CD14-positive monocyte (primary cell): Measurements from ENCODE around the gene OR6S1. TPM values are rescaled to one million over a fixed set of nuclear protein-coding genes. Genes with fewer than 3 reads are reported as not detected.

Experiments
- DNase-seq, 3 donors: peaks; one replicate each; pipeline ENCODE4 v3.0.0-alpha.2; 2011 to 2022
- H2AFZ ChIP-seq: 2 replicates; pipeline ENCODE4 v1.6.0; 2012; ENCODE audit warnings: mild to moderate bottlenecking, low read depth, low read length, inconsistent platforms; ENCODE audit not compliant: insufficient read depth, poor library complexity, severe bottlenecking
- H3K27ac ChIP-seq, 2 donors: 1 replicate in 1 of 2; 2 replicates in 1 of 2; pipeline ENCODE4 v1.5.1; 2012 to 2013; ENCODE audit warnings: low read length in 2 of 2, control low read depth in 1 of 2, inconsistent platforms in 1 of 2, low read depth in 1 of 2, mild to moderate bottlenecking in 1 of 2
- H3K27me3 ChIP-seq, 2 donors: one replicate each; pipeline versions ENCODE4 v1.6.0 to v1.6.1; 2011 to 2013; ENCODE audit warnings: low read length in 2 of 2; ENCODE audit not compliant: control insufficient read depth in 2 of 2, insufficient read depth in 2 of 2
- H3K36me3 ChIP-seq, 2 donors: replicated peaks in 1 of 2; 1 replicate in 1 of 2; 2 replicates in 1 of 2; pipeline versions ENCODE4 v1.5.1 to v1.6.1; 2012 to 2013; ENCODE audit warnings: low read length in 2 of 2, control low read depth in 1 of 2, inconsistent platforms in 1 of 2, mild to moderate bottlenecking in 1 of 2; ENCODE audit not compliant: insufficient read depth in 2 of 2, control insufficient read depth in 1 of 2
- H3K4me1 ChIP-seq, 2 donors: 1 replicate in 1 of 2; 2 replicates in 1 of 2; pipeline versions ENCODE4 v1.5.1 to v1.6.1; 2012 to 2013; ENCODE audit warnings: low read length in 2 of 2, control low read depth in 1 of 2, inconsistent platforms in 1 of 2, mild to moderate bottlenecking in 1 of 2, moderate library complexity in 1 of 2; ENCODE audit not compliant: insufficient read depth in 2 of 2, control insufficient read depth in 1 of 2
- H3K4me2 ChIP-seq: replicated peaks from 2 replicates; pipeline ENCODE3; 2012; ENCODE audit warnings: low read length, moderate library complexity, mild to moderate bottlenecking; ENCODE audit not compliant: poor library complexity, severe bottlenecking; ENCODE audit errors: extremely low read depth
- H3K4me3 ChIP-seq, 3 experiments: fragments of 200-600 bp in 1 of 3; sonication (generic) in 1 of 3; replicated peaks in 1 of 3; 1 replicate in 2 of 3; 2 replicates in 1 of 3; pipeline ENCODE4 v1.5.1; 2011 to 2013; ENCODE audit warnings: low read length in 3 of 3, mild to moderate bottlenecking in 3 of 3, control low read depth in 2 of 3, low read depth in 2 of 3, inconsistent platforms in 1 of 3, moderate library complexity in 1 of 3
- H3K79me2 ChIP-seq: 2 replicates; pipeline ENCODE4 v1.6.0; 2012; ENCODE audit warnings: mild to moderate bottlenecking, control low read depth, inconsistent platforms, low read length, moderate library complexity; ENCODE audit not compliant: insufficient read depth
- H3K9ac ChIP-seq: 2 replicates; pipeline ENCODE4 v1.6.0; 2017; ENCODE audit warnings: low read length, mild to moderate bottlenecking; ENCODE audit not compliant: insufficient read depth, poor library complexity, severe bottlenecking
- H3K9me3 ChIP-seq, 2 donors: replicated peaks in 1 of 2; 1 replicate in 1 of 2; 2 replicates in 1 of 2; pipeline versions ENCODE4 v1.5.1 to v1.6.1; 2012 to 2013; ENCODE audit warnings: low read length in 2 of 2, control low read depth in 1 of 2; ENCODE audit not compliant: control insufficient read depth in 1 of 2, insufficient read depth in 1 of 2
- H4K20me1 ChIP-seq: 2 replicates; pipeline ENCODE4 v1.6.0; 2012; ENCODE audit warnings: mild to moderate bottlenecking, low read length, control low read depth, moderate library complexity; ENCODE audit not compliant: insufficient read depth
- H3K27ac Mint-ChIP-seq, 7 donors: one replicate each; pipeline ENCODE4 v1.8.0; 2020; ENCODE audit warnings: mild to moderate bottlenecking in 7 of 7, mixed read lengths in 7 of 7, moderate library complexity in 6 of 7, inconsistent platforms in 2 of 7
- H3K27me3 Mint-ChIP-seq, 3 donors: one replicate each; pipeline ENCODE4 v1.8.0; 2021 to 2022; ENCODE audit warnings: low read depth in 3 of 3, mild to moderate bottlenecking in 3 of 3, mixed read lengths in 3 of 3, moderate library complexity in 3 of 3, inconsistent platforms in 1 of 3
- H3K36me3 Mint-ChIP-seq, 2 donors: one replicate each; pipeline ENCODE4 v1.8.0; 2020; ENCODE audit warnings: mixed read lengths in 2 of 2, inconsistent platforms in 1 of 2, mild to moderate bottlenecking in 1 of 2
- H3K4me1 Mint-ChIP-seq: one replicate; pipeline ENCODE4 v1.8.0; 2020; ENCODE audit warnings: mild to moderate bottlenecking, mixed read lengths
- H3K4me3 Mint-ChIP-seq, 2 donors: one replicate each; pipeline ENCODE4 v1.8.0; 2020; ENCODE audit warnings: mild to moderate bottlenecking in 2 of 2, mixed read lengths in 2 of 2, moderate library complexity in 1 of 2
- H3K9me3 Mint-ChIP-seq, 7 donors: one replicate each; pipeline ENCODE4 v1.8.0; 2020 to 2022; ENCODE audit warnings: mixed read lengths in 7 of 7, mild to moderate bottlenecking in 6 of 7, moderate library complexity in 6 of 7, inconsistent platforms in 2 of 7
- CTCF ChIP-seq: fragments of 200-600 bp; IDR thresholded peaks from one replicate; pipeline ENCODE4 v1.8.0; 2022; ENCODE audit warnings: antibody characterized with exemption, mild to moderate bottlenecking
- WGBS: methylation state at CpG from one replicate; pipeline ENCODE4 v1.1.5; 2013; ENCODE audit warnings: missing lambda C conversion rate; ENCODE audit not compliant: insufficient coverage; 5-methylcytosine and 5-hydroxymethylcytosine counted together
- intact Hi-C, 2 donors: fragments of 100-400 bp; cut with micrococcal nuclease; formaldehyde crosslinking; loops; one replicate each; pipeline versions ENCODE4 v1.15.0 to v1.15.1; 2023
- polyA plus RNA-seq, 3 donors: library from polyadenylated mRNA; depleted of rRNA in 1 of 3; unstranded in 2 of 3; stranded (reverse) in 1 of 3; fragments of 300-500 nt in 2 of 3; fragments of >200 nt in 1 of 3; fragmentation: Illumina TruSeq in 2 of 3; gene quantifications; 1 replicate in 2 of 3; 2 replicates in 1 of 3; pipeline ENCODE4 v1.2.3, GENCODE V29; 2012 to 2021

Gene OR6S1
- polyA plus RNA-seq, 3 donors: not detected

GRCh38 chr14:20609215-20610001, 32.1 kb downstream of the OR6S1 start:
- intact Hi-C loops: loop anchor here (2.0 to 10.0 kb wide), 4 partner anchors 175 to 283 kb away; partner anchors contain the start of genes PARP2 (in 1 of the 2) and RNASE6 (in 1 of the 2)
- H3K4me1 ChIP-seq: peaks cover 40% of the 10 kb centered on the region in 2 donors
- H3K4me3 ChIP-seq: peak overlapping the region; percentile 61 to 91 (median 65)
- H2AFZ ChIP-seq: peak overlapping the region; percentile 84
- Mint-ChIP-seq H3K4me1 (peaks cover under 1% of the 10 kb centered on the region), H3K9me3 (no peaks in the 10 kb centered on the region), H3K27me3 (no peaks in the 10 kb centered on the region), H3K4me3 (no peak overlapping the region), H3K36me3 (no peaks in the 10 kb centered on the region), H3K27ac (no peak overlapping the region)
- peak; percentile 62 to 85 (median 76) for DNase-seq
- H3K9me3 ChIP-seq: no peaks in the 10 kb centered on the region
- TF ChIP-seq CTCF: peak; percentile 94
- H3K79me2 ChIP-seq: no peaks in the 10 kb centered on the region
- H3K27me3 ChIP-seq: no peaks in the 10 kb centered on the region
- H3K4me2 ChIP-seq: peak overlapping the region; percentile 98
- under 1% methylated on average over 25 of the region's 44 CpGs for WGBS
- H3K27ac ChIP-seq: no peak overlapping the region
- H3K9ac ChIP-seq: peak overlapping the region; percentile 39
- H4K20me1 ChIP-seq: no peaks in the 10 kb centered on the region
- no peaks in the 10 kb centered on the region for H3K36me3 ChIP-seq

GRCh38 chr14:20608383-20609110, 32.9 kb downstream of the OR6S1 start:
- no peak for TF ChIP-seq CTCF
- 50% methylated on average over 1 of the region's 7 CpGs for WGBS
- no peak for DNase-seq
- Mint-ChIP-seq H3K4me1 (peaks cover 4% of the 10 kb centered on the region), H3K27ac (no peak overlapping the region), H3K36me3 (no peaks in the 10 kb centered on the region), H3K9me3 (no peaks in the 10 kb centered on the region), H3K27me3 (no peaks in the 10 kb centered on the region), H3K4me3 (no peak overlapping the region)
- no peak overlapping the region for H3K27ac ChIP-seq
- H3K4me3 ChIP-seq: no peak overlapping the region
- no peaks in the 10 kb centered on the region for H3K9me3 ChIP-seq
- no peak overlapping the region for H3K4me2 ChIP-seq
- H3K4me1 ChIP-seq: peaks cover 31 to 32% of the 10 kb centered on the region in 2 donors
- intact Hi-C loops: loop anchor here in 1 of 2 donors (2.0 kb wide), 1 partner anchor 282 kb away; no protein-coding TSS in a partner anchor
- no peaks in the 10 kb centered on the region for H3K27me3 ChIP-seq
- no peaks in the 10 kb centered on the region for H3K79me2 ChIP-seq
- H2AFZ ChIP-seq: no peak overlapping the region
- H4K20me1 ChIP-seq: no peaks in the 10 kb centered on the region
- H3K9ac ChIP-seq: no peak overlapping the region
- no peaks in the 10 kb centered on the region for H3K36me3 ChIP-seq
